Liver (tissue), 9 donors: ENCODE measurements around the gene BNC2. TPM values are rescaled to one million over a fixed set of nuclear protein-coding genes. Genes with fewer than 3 reads are reported as not detected.

Source experiments
- DNase-seq: peaks from one replicate; pipeline ENCODE4 v3.0.0-alpha.2; 2017; ENCODE audit warnings: low spot score
- H3K27ac ChIP-seq, 2 donors: one replicate each; pipeline ENCODE4 v1.7.0; 2013; ENCODE audit warnings: inconsistent platforms in 2 of 2, low read length in 2 of 2, control low read depth in 1 of 2, low read depth in 1 of 2, mild to moderate bottlenecking in 1 of 2
- H3K27me3 ChIP-seq, 4 donors: one replicate each; pipeline versions ENCODE4 v1.6.1 to v1.7.0; 2013; ENCODE audit warnings: low read length in 3 of 4, inconsistent platforms in 1 of 4, mild to moderate bottlenecking in 1 of 4, moderate library complexity in 1 of 4; ENCODE audit not compliant: control insufficient read depth in 4 of 4, insufficient read depth in 4 of 4
- H3K36me3 ChIP-seq, 4 donors: one replicate each; pipeline versions ENCODE4 v1.6.1 to v1.7.0; 2013; ENCODE audit warnings: low read length in 3 of 4, mild to moderate bottlenecking in 3 of 4, low read depth in 1 of 4, moderate library complexity in 1 of 4; ENCODE audit not compliant: control insufficient read depth in 4 of 4, insufficient read depth in 3 of 4
- H3K4me1 ChIP-seq, 4 donors: one replicate each; pipeline versions ENCODE4 v1.6.1 to v1.7.0; 2013; ENCODE audit warnings: low read length in 3 of 4, mild to moderate bottlenecking in 3 of 4, moderate library complexity in 1 of 4; ENCODE audit not compliant: control insufficient read depth in 4 of 4, insufficient read depth in 4 of 4
- H3K4me3 ChIP-seq, 3 donors: one replicate each; pipeline versions ENCODE4 v1.6.1 to v1.7.0; 2013; ENCODE audit warnings: low read length in 3 of 3, control low read depth in 1 of 3, low read depth in 1 of 3, mild to moderate bottlenecking in 1 of 3
- H3K9ac ChIP-seq, 2 donors: one replicate each; pipeline ENCODE4 v1.7.0; 2013; ENCODE audit warnings: low read length in 2 of 2, mild to moderate bottlenecking in 2 of 2, moderate library complexity in 2 of 2, control low read depth in 1 of 2, low read depth in 1 of 2
- H3K9me3 ChIP-seq, 4 donors: one replicate each; pipeline versions ENCODE4 v1.6.1 to v1.7.0; 2013; ENCODE audit warnings: low read length in 3 of 4; ENCODE audit not compliant: control insufficient read depth in 4 of 4
- ATF3 ChIP-seq: IDR thresholded peaks from 2 replicates; pipeline ENCODE4 v1.6.1; 2016; ENCODE audit warnings: antibody characterized with exemption
- EGR1 ChIP-seq, 2 donors: IDR thresholded peaks; 2 replicates each; pipeline ENCODE4 v1.6.1; 2016 to 2018; ENCODE audit warnings: antibody characterized with exemption in 2 of 2, low read depth in 2 of 2
- FOXA1 ChIP-seq: IDR thresholded peaks from 2 replicates; pipeline ENCODE4 v1.6.1; 2016; ENCODE audit warnings: antibody characterized with exemption
- FOXA2 ChIP-seq: IDR thresholded peaks from 2 replicates; pipeline ENCODE4 v1.6.1; 2016; ENCODE audit warnings: antibody characterized with exemption
- GABPA ChIP-seq, 2 donors: IDR thresholded peaks in 1 of 2; conservative IDR thresholded peaks in 1 of 2; 2 replicates each; pipeline ENCODE4 v1.6.1; 2016; ENCODE audit warnings: antibody characterized with exemption in 2 of 2, mild to moderate bottlenecking in 1 of 2, moderate library complexity in 1 of 2
- HNF4A ChIP-seq, 2 donors: conservative IDR thresholded peaks; 2 replicates each; pipeline ENCODE4 v1.6.1; 2016; ENCODE audit warnings: antibody characterized with exemption in 2 of 2, mild to moderate bottlenecking in 2 of 2
- HNF4G ChIP-seq: IDR thresholded peaks from 2 replicates; pipeline ENCODE4 v1.6.1; 2016; ENCODE audit warnings: antibody characterized with exemption
- JUND ChIP-seq, 2 donors: IDR thresholded peaks; 2 replicates each; pipeline ENCODE4 v1.6.1; 2016; ENCODE audit warnings: antibody characterized with exemption in 2 of 2
- MAX ChIP-seq: IDR thresholded peaks from 2 replicates; pipeline ENCODE4 v1.6.1; 2016; ENCODE audit warnings: antibody characterized with exemption
- NR2F2 ChIP-seq: IDR thresholded peaks from 2 replicates; pipeline ENCODE4 v1.6.1; 2016; ENCODE audit warnings: antibody characterized with exemption
- RAD21 ChIP-seq, 2 donors: IDR thresholded peaks; 2 replicates each; pipeline ENCODE4 v1.6.1; 2016; ENCODE audit warnings: antibody characterized with exemption in 2 of 2, mild to moderate bottlenecking in 2 of 2
- RXRA ChIP-seq, 2 donors: IDR thresholded peaks; 2 replicates each; pipeline ENCODE4 v1.6.1; 2017 to 2018; ENCODE audit warnings: antibody characterized with exemption in 2 of 2, mild to moderate bottlenecking in 1 of 2
- SP1 ChIP-seq: IDR thresholded peaks from 2 replicates; pipeline ENCODE4 v1.6.1; 2018; ENCODE audit warnings: antibody characterized with exemption, mild to moderate bottlenecking
- TAF1 ChIP-seq: conservative IDR thresholded peaks from 2 replicates; pipeline ENCODE4 v1.6.1; 2016; ENCODE audit warnings: antibody characterized with exemption, mild to moderate bottlenecking
- YY1 ChIP-seq: IDR thresholded peaks from 2 replicates; pipeline ENCODE4 v1.6.1; 2016; ENCODE audit warnings: antibody characterized with exemption, mild to moderate bottlenecking
- ZBTB33 ChIP-seq: IDR thresholded peaks from 2 replicates; pipeline ENCODE4 v1.6.1; 2016; ENCODE audit warnings: antibody characterized with exemption
- WGBS: extraction: QIAGEN DNeasy Blood & Tissue Kit; methylation state at CpG from one replicate; pipeline ENCODE4 v1.1.7; 2013; 5-methylcytosine and 5-hydroxymethylcytosine counted together
- polyA plus RNA-seq, 2 donors: library from polyadenylated mRNA; stranded (reverse) in 1 of 2; unstranded in 1 of 2; fragments of 200-250 nt in 1 of 2; fragments of >200 nt in 1 of 2; fragmentation: Nextera tagmentation in 1 of 2; extraction: Ambion mirVana in 1 of 2; gene quantifications; one replicate each; pipeline versions ENCODE4 v1.2.1 to v1.2.3, GENCODE V29; 2013 to 2015
- total RNA-seq, 2 donors: library from RNA; depleted of rRNA; stranded (reverse); fragments of >200 nt; gene quantifications; one replicate each; pipeline ENCODE4 v1.2.3, GENCODE V29; 2014
- TF ChIP-seq, protein P1 (sequence below): fragments of 150-350 bp; IDR thresholded peaks from 2 replicates; pipeline ENCODE4 v1.5.1; 2017; ENCODE audit warnings: improper control_type of control experiment, low read depth, low read length; ENCODE audit not compliant: missing input control
- TF ChIP-seq, protein P2 (sequence below): IDR thresholded peaks from 2 replicates; pipeline ENCODE4 v1.6.1; 2016; ENCODE audit warnings: antibody characterized with exemption, mild to moderate bottlenecking
- donor health status: healthy.
- donor health status: healthy.
- donor health status: healthy.
- donor health status: healthy.
- donor health status: healthy.

The BNC2 gene
- total and polyA plus RNA-seq, 4 donors, result 0.07 to 0.67 (median 0.08) TPM

GRCh38 chr9:16571127-16571802 lies 299.2 kb downstream of the BNC2 start:
- no peaks in the 10 kb centered on the region for H3K9me3 ChIP-seq
- no peak for DNase-seq
- no peaks in the 10 kb centered on the region for H3K36me3 ChIP-seq
- no peaks in the 10 kb centered on the region for H3K27me3 ChIP-seq
- peaks cover 0 to 16% (median 6%) of the 10 kb centered on the region in 4 donors for H3K4me1 ChIP-seq
- no peak for TF ChIP-seq RXRA (IDR thresholded peaks at IDR 0.05)
- TF ChIP-seq FOXA2, result no peak
- no peak for TF ChIP-seq GABPA (IDR thresholded peaks at IDR 0.05 in 1 of 2, conservative IDR thresholded peaks at IDR 0.05 in 1 of 2)
- no peak for TF ChIP-seq ZBTB33
- no peak for TF ChIP-seq SP1
- TF ChIP-seq HNF4G, result no peak
- TF ChIP-seq NR2F2, result no peak
- peak overlapping the region in 2 of 3 donors; percentile 26 to 35 for H3K4me3 ChIP-seq
- WGBS, result 52% methylated on average over 7 of the region's 7 CpGs
- peak overlapping the region in 1 of 2 donors; percentile 53 for H3K9ac ChIP-seq
- peak overlapping the region in 1 of 2 donors; percentile 50 for H3K27ac ChIP-seq

GRCh38 chr9:16563446-16563845 lies 307.0 kb downstream of the BNC2 start:
- WGBS, result 95% methylated on average over 2 of the region's 2 CpGs
- H3K4me3 ChIP-seq, result no peak overlapping the region
- no peak overlapping the region for H3K9ac ChIP-seq
- H3K9me3 ChIP-seq, result no peaks in the 10 kb centered on the region
- peaks cover 3 to 10% (median 5%) of the 10 kb centered on the region in 4 donors for H3K4me1 ChIP-seq
- no peak for DNase-seq
- H3K27me3 ChIP-seq, result no peaks in the 10 kb centered on the region
- no peak for TF ChIP-seq HNF4A (conservative IDR thresholded peaks at IDR 0.05)
- no peak for TF ChIP-seq FOXA2
- TF ChIP-seq ZBTB33, result no peak
- TF ChIP-seq GABPA (IDR thresholded peaks at IDR 0.05 in 1 of 2, conservative IDR thresholded peaks at IDR 0.05 in 1 of 2), result no peak
- TF ChIP-seq TAF1, result no peak
- no peak for TF ChIP-seq RAD21 (IDR thresholded peaks at IDR 0.05)
- no peak for TF ChIP-seq FOXA1
- no peak for TF ChIP-seq MAX
- TF ChIP-seq RXRA (IDR thresholded peaks at IDR 0.05), result no peak
- no peak for TF ChIP-seq YY1
- no peak for TF ChIP-seq ATF3
- TF ChIP-seq EGR1 (IDR thresholded peaks at IDR 0.05; ENCODE audit: low read depth in 2 of 2), result no peak
- no peak for TF ChIP-seq HNF4G
- TF ChIP-seq JUND (IDR thresholded peaks at IDR 0.05), result no peak
- TF ChIP-seq, protein P1, sequence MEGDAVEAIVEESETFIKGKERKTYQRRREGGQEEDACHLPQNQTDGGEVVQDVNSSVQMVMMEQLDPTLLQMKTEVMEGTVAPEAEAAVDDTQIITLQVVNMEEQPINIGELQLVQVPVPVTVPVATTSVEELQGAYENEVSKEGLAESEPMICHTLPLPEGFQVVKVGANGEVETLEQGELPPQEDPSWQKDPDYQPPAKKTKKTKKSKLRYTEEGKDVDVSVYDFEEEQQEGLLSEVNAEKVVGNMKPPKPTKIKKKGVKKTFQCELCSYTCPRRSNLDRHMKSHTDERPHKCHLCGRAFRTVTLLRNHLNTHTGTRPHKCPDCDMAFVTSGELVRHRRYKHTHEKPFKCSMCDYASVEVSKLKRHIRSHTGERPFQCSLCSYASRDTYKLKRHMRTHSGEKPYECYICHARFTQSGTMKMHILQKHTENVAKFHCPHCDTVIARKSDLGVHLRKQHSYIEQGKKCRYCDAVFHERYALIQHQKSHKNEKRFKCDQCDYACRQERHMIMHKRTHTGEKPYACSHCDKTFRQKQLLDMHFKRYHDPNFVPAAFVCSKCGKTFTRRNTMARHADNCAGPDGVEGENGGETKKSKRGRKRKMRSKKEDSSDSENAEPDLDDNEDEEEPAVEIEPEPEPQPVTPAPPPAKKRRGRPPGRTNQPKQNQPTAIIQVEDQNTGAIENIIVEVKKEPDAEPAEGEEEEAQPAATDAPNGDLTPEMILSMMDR, result no peak
- no peak for TF ChIP-seq NR2F2
- no peak for TF ChIP-seq SP1
- TF ChIP-seq, protein P2, sequence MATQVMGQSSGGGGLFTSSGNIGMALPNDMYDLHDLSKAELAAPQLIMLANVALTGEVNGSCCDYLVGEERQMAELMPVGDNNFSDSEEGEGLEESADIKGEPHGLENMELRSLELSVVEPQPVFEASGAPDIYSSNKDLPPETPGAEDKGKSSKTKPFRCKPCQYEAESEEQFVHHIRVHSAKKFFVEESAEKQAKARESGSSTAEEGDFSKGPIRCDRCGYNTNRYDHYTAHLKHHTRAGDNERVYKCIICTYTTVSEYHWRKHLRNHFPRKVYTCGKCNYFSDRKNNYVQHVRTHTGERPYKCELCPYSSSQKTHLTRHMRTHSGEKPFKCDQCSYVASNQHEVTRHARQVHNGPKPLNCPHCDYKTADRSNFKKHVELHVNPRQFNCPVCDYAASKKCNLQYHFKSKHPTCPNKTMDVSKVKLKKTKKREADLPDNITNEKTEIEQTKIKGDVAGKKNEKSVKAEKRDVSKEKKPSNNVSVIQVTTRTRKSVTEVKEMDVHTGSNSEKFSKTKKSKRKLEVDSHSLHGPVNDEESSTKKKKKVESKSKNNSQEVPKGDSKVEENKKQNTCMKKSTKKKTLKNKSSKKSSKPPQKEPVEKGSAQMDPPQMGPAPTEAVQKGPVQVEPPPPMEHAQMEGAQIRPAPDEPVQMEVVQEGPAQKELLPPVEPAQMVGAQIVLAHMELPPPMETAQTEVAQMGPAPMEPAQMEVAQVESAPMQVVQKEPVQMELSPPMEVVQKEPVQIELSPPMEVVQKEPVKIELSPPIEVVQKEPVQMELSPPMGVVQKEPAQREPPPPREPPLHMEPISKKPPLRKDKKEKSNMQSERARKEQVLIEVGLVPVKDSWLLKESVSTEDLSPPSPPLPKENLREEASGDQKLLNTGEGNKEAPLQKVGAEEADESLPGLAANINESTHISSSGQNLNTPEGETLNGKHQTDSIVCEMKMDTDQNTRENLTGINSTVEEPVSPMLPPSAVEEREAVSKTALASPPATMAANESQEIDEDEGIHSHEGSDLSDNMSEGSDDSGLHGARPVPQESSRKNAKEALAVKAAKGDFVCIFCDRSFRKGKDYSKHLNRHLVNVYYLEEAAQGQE, result no peak
- no peaks in the 10 kb centered on the region for H3K36me3 ChIP-seq
- no peak overlapping the region for H3K27ac ChIP-seq
